HCT116 (cell line): ENCODE data around the gene RBCK1. TPM values are rescaled to one million over a fixed set of nuclear protein-coding genes. Genes with fewer than 3 reads are reported as not detected.

ENCODE experiments used
- ATAC-seq: fragments of 200-7000 bp; cut with Tn5 transposase; 2 replicates; pipeline ENCODE4 v1.9.1; 2020; ENCODE audit warnings: mild to moderate bottlenecking, moderate library complexity
- BruUV-seq: library from RNA; stranded (reverse); fragments of 400-500 nt; replicated peaks from 2 replicates; lab custom pipeline; 2021; lab: Mats Ljungman, UMichigan
- CTCF ChIA-PET: fragments of 300-600 bp; sonication (Branson Sonifier 250); formaldehyde crosslinking; loops from one replicate; lab custom pipeline; 2021; ENCODE audit warnings: antibody characterized with exemption; lab: Charles Lee
- POLR2A ChIA-PET: fragments of 300-600, 350-600 bp; sonication (Branson Sonifier 250); formaldehyde crosslinking; loops from one replicate; lab custom pipeline; 2021; ENCODE audit warnings: antibody characterized with exemption; lab: Charles Lee
- RAD21 ChIA-PET, 2 experiments: fragments of 300-600 bp; sonication (Branson Sonifier 250); formaldehyde crosslinking; loops; one replicate each; lab custom pipeline; 2023; ENCODE audit warnings: low total read pairs in 2 of 2; ENCODE audit not compliant: uncharacterized antibody in 2 of 2, unreplicated experiment in 2 of 2, low non-redundant PET in 1 of 2; lab: Charles Lee
- DNase-seq: peaks from one replicate; pipeline ENCODE4 v3.0.0-alpha.2; 2010; ENCODE audit warnings: low read depth, low spot score
- H2AFZ ChIP-seq: fragments of 200-600 bp; shearing (Covaris generic), sonication (generic); 2 replicates; pipeline ENCODE4 v1.6.1; 2017; ENCODE audit warnings: low read depth, mixed run types, mixed read lengths, antibody characterized with exemption, low read length; ENCODE audit not compliant: poor library complexity, severe bottlenecking
- H3K27ac ChIP-seq: 2 replicates; pipeline ENCODE4 v1.5.1; 2012; ENCODE audit warnings: low read depth, low read length
- H3K27me3 ChIP-seq: fragments of 200-600 bp; sonication (generic); 2 replicates; pipeline ENCODE4 v1.6.1; 2016; ENCODE audit warnings: mixed run types, low read length, mixed read lengths; ENCODE audit not compliant: insufficient read depth
- H3K36me3 ChIP-seq, 2 experiments: fragments of 200-500 bp in 1 of 2; fragments of 200-600 bp in 1 of 2; sonication (Bioruptor generic) in 1 of 2; sonication (generic) in 1 of 2; 2 replicates each; pipeline versions ENCODE4 v1.5.1 to v1.6.1; 2014 to 2016; ENCODE audit warnings: low read length in 2 of 2, inconsistent platforms in 1 of 2, mixed read lengths in 1 of 2, mixed run types in 1 of 2; ENCODE audit not compliant: insufficient read depth in 2 of 2, control insufficient read depth in 1 of 2
- H3K4me1 ChIP-seq, 2 experiments: fragments of 200-600 bp in 1 of 2; sonication (generic) in 1 of 2; 2 replicates each; pipeline versions ENCODE4 v1.5.1 to v1.6.1; 2012 to 2017; ENCODE audit warnings: low read length in 2 of 2, inconsistent platforms in 1 of 2, mild to moderate bottlenecking in 1 of 2, mixed read lengths in 1 of 2, mixed run types in 1 of 2, moderate library complexity in 1 of 2; ENCODE audit not compliant: insufficient read depth in 2 of 2, control insufficient read depth in 1 of 2
- H3K4me2 ChIP-seq: fragments of 200-600 bp; sonication (generic); 2 replicates; pipeline ENCODE4 v1.6.1; 2017; ENCODE audit warnings: mixed run types, low read length, mixed read lengths
- H3K4me3 ChIP-seq, 2 experiments: fragments of 200-600 bp in 1 of 2; sonication (generic) in 1 of 2; replicated peaks in 1 of 2; 2 replicates each; pipeline ENCODE4 v1.5.1; 2011 to 2016; ENCODE audit warnings: low read length in 2 of 2, control low read depth in 1 of 2, low read depth in 1 of 2, mild to moderate bottlenecking in 1 of 2, mixed read lengths in 1 of 2, mixed run types in 1 of 2
- H3K79me2 ChIP-seq: fragments of 200-600 bp; sonication (generic); 2 replicates; pipeline ENCODE4 v1.6.1; 2017; ENCODE audit warnings: mild to moderate bottlenecking, mixed run types, low read length, moderate library complexity, mixed read lengths; ENCODE audit not compliant: insufficient read depth
- H3K9ac ChIP-seq: fragments of 200-600 bp; sonication (generic); 2 replicates; pipeline ENCODE4 v1.6.1; 2016; ENCODE audit warnings: low read length, mixed read lengths
- H3K9me2 ChIP-seq: fragments of 200-600 bp; sonication (generic), shearing (Covaris generic); 2 replicates; pipeline ENCODE4 v1.6.1; 2017; ENCODE audit warnings: mixed run types, mild to moderate bottlenecking, moderate library complexity; ENCODE audit not compliant: insufficient read depth
- H3K9me3 ChIP-seq, 2 experiments: fragments of 200-500 bp in 1 of 2; fragments of 200-600 bp in 1 of 2; sonication (Bioruptor generic) in 1 of 2; sonication (generic) in 1 of 2; 2 replicates each; pipeline ENCODE4 v1.6.1; 2014 to 2017; ENCODE audit warnings: low read length in 2 of 2, mixed read lengths in 2 of 2, inconsistent platforms in 1 of 2, low read depth in 1 of 2, mild to moderate bottlenecking in 1 of 2, mixed run types in 1 of 2, moderate library complexity in 1 of 2; ENCODE audit not compliant: control insufficient read depth in 1 of 2, insufficient read depth in 1 of 2
- H4K20me1 ChIP-seq: fragments of 200-600 bp; sonication (generic), shearing (Covaris generic); 2 replicates; pipeline ENCODE4 v1.6.1; 2017; ENCODE audit warnings: mixed run types, mild to moderate bottlenecking, moderate library complexity; ENCODE audit not compliant: insufficient read depth
- CBX3 ChIP-seq: IDR thresholded peaks from 2 replicates; pipeline ENCODE4 v1.6.1; 2012; ENCODE audit warnings: low read depth
- CEBPB ChIP-seq: IDR thresholded peaks from 2 replicates; pipeline ENCODE4 v1.6.1; 2012; ENCODE audit warnings: low read depth
- ELF1 ChIP-seq: IDR thresholded peaks from 2 replicates; pipeline ENCODE4 v1.6.1; 2012; ENCODE audit warnings: low read depth, borderline replicate concordance
- EZH2 ChIP-seq: fragments of 200-600 bp; sonication (generic); IDR thresholded peaks from 2 replicates; pipeline ENCODE4 v1.6.1; 2017; ENCODE audit warnings: antibody characterized with exemption, mixed run types
- EZH2phosphoT487 ChIP-seq: fragments of 200-600 bp; IDR thresholded peaks from 2 replicates; pipeline ENCODE4 v1.6.1; 2018; ENCODE audit warnings: antibody characterized with exemption, borderline replicate concordance
- FOSL1 ChIP-seq: IDR thresholded peaks from 2 replicates; pipeline ENCODE4 v1.6.1; 2012; ENCODE audit warnings: low read depth
- JUND ChIP-seq: IDR thresholded peaks from 2 replicates; pipeline ENCODE4 v1.6.1; 2012
- POLR2AphosphoS5 ChIP-seq: IDR thresholded peaks from 2 replicates; pipeline ENCODE4 v1.6.1; 2011; ENCODE audit warnings: mild to moderate bottlenecking, low read depth, low read length, moderate library complexity
- SP1 ChIP-seq: IDR thresholded peaks from 2 replicates; pipeline ENCODE4 v1.6.1; 2012; ENCODE audit warnings: low read depth
- SRF ChIP-seq: IDR thresholded peaks from 2 replicates; pipeline ENCODE4 v1.6.1; 2012; ENCODE audit warnings: low read depth
- TCF7L2 ChIP-seq: IDR thresholded peaks from 2 replicates; pipeline ENCODE4 v1.7.0; 2011; ENCODE audit warnings: borderline replicate concordance, inconsistent platforms; ENCODE audit not compliant: insufficient read depth, insufficient read length; ENCODE audit errors: extremely low read depth
- YY1 ChIP-seq: IDR thresholded peaks from 2 replicates; pipeline ENCODE4 v1.6.1; 2011; ENCODE audit warnings: low read length, low read depth, moderate library complexity, mild to moderate bottlenecking; ENCODE audit not compliant: insufficient replicate concordance; ENCODE audit errors: extremely low read depth
- ZNF274 ChIP-seq: fragments of 200-500 bp; sonication (Bioruptor generic); IDR thresholded peaks from 2 replicates; pipeline ENCODE4 v1.6.1; 2014; ENCODE audit warnings: mild to moderate bottlenecking, low read depth, low read length, inconsistent platforms
- intact Hi-C: fragments of 100-400 bp; cut with micrococcal nuclease; formaldehyde crosslinking; loops from 2 replicates; pipeline ENCODE4 v1.10.0; 2022
- total RNA-seq: library from RNA; stranded (reverse); gene quantifications from one replicate; pipeline ENCODE4 v1.2.1, GENCODE V29; 2021; ENCODE audit not compliant: unreplicated experiment
- TF ChIP-seq, protein P1 (sequence below): IDR thresholded peaks from 2 replicates; pipeline ENCODE4 v1.6.1; 2012
- TF ChIP-seq, protein P2 (sequence below): IDR thresholded peaks from 2 replicates; pipeline ENCODE4 v1.6.1; 2012

The RBCK1 gene
- total RNA-seq, 1 experiment from 2014 or later: 180 TPM

DNA sequence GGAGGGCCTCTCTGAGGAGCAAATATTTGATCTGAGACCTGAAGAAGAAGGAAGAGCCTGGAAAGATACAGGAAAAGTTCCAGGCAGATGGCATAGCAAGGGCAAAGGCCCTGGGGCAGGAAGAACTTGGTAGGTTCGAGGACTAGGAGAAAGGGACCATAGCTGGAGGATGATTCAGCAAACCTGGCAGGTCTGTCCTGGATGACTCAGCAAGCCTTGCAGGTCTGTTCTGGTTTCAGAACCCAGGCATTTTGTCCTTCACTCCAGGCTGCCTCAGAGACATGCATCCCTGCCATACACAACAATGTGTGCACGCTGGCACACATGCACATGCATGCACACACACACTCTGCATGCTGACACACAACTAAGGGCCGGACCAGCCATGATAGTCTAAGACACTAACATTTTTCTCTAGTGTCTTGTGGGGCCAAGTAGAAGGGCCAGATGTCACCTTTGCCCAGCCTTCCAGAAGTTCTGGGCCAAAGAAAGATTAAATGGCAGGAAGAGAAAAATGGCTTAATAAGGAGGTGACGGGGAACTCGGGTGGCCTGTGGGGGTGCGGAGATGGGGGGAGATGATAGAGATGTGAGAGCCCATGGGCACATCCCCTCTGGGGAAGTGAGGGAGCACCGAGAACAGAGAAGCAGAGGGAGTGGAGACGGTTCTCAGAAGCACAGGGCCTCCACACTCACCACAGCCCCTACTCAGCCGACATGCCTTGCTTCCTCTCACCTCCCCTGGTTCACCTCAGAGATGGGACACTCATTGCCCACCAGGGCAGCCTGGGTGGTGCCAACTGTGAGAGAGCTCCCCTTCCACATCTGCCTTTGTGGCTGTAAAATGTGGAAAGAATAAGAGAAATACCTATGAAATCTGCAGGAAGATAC, 42.9 kb upstream of the RBCK1 start:
- no TSS peak for BruUV-seq
- ATAC-seq (peak; percentile 45), DNase-seq (peak; percentile 73)
- RAD21 ChIA-PET: no interaction called here
- peak; percentile 47; the same call in 1 of the 2 replicates for TF ChIP-seq POLR2AphosphoS5
- TF ChIP-seq TCF7L2: no peak
- Histone ChIP-seq H3K9ac (peak overlapping the region; percentile 32), H4K20me1 (no peaks in the 10 kb centered on the region), H3K4me1 (peaks cover 70 to 77% of the 10 kb centered on the region in 2 experiments), H3K9me2 (no peaks in the 10 kb centered on the region), H3K27me3 (no peaks in the 10 kb centered on the region), H3K4me3 (no peak overlapping the region), H2AFZ (no peak overlapping the region), H3K27ac (peak overlapping the region; percentile 55), H3K9me3 (no peaks in the 10 kb centered on the region), H3K36me3 (no peaks in the 10 kb centered on the region), H3K4me2 (peak overlapping the region; percentile 55), H3K79me2 (no peaks in the 10 kb centered on the region)
- intact Hi-C loops: loop anchor here (5.0 kb wide), 1 partner anchor 37 kb away; no protein-coding TSS in a partner anchor
- CTCF ChIA-PET: no interaction called here
- POLR2A ChIA-PET: interaction anchor here (0.7 to 29.0 kb wide), 5 partner anchors 9 to 282 kb away, joined by 3 to 779 read pairs (median 8); partner anchors contain the start of genes CSNK2A1, RBCK1 and TRIB3

DNA sequence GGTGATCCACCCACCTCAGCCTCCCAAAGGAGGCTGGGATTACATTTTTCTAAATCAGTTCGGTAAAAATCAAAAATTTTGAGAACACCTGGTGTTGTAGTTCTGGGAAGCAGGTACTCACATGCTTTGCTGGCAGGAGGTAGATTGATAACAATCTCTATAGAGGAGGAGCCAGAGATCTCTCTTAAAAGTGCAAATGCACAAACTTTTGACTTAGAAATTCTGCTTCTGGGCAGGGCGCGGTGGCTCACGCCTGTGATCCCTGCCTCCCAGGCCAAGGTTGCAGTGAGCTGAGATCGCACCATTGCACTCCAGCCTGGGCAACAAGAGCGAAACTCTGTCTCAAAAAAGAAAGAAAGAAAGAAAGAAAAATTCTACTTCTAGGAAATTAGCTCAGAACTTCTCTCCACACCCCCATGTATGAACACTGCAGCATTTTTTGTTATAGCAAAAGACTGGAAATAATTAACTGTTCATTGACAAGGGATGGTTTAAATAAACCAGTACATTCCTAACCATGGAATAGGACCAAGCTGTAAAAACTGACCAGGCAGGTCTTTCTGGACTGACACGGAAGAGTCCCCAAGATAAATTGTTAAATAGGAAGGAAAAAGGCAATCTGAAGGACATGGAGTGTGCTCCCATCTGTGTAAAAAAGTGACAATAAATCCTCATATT, 41.9 kb upstream of the RBCK1 start:
- H4K20me1 ChIP-seq: no peaks in the 10 kb centered on the region
- H2AFZ ChIP-seq: peak overlapping the region; percentile 86
- H3K4me1 ChIP-seq: peaks cover 80% of the 10 kb centered on the region in 2 experiments
- ChIA-PET POLR2A (interaction anchor here (1.1 to 29.0 kb wide), 6 partner anchors 10 to 178 kb away, joined by 4 to 779 read pairs (median 7); partner anchors contain the start of genes CSNK2A1, RBCK1 and TRIB3), CTCF (no interaction called here), RAD21 (no interaction called here)
- ATAC-seq: no peak
- DNase-seq: no peak
- no peaks in the 10 kb centered on the region for H3K9me3 ChIP-seq
- intact Hi-C loops: no loop called here
- no peak overlapping the region for H3K4me3 ChIP-seq
- H3K9ac ChIP-seq: peak overlapping the region; percentile 30
- H3K79me2 ChIP-seq: no peaks in the 10 kb centered on the region
- peak overlapping the region; percentile 55 for H3K4me2 ChIP-seq
- H3K27me3 ChIP-seq: no peaks in the 10 kb centered on the region
- no peaks in the 10 kb centered on the region for H3K9me2 ChIP-seq
- H3K36me3 ChIP-seq: no peaks in the 10 kb centered on the region
- peak overlapping the region; percentile 55 for H3K27ac ChIP-seq
- BruUV-seq: no TSS peak
- TF ChIP-seq TCF7L2 (no peak), SP1 (no peak), POLR2AphosphoS5 (no peak), ELF1 (no peak), SRF (no peak), FOSL1 (no peak), CEBPB (no peak), ZNF274 (no peak), CBX3 (no peak), YY1 (no peak), EZH2phosphoT487 (no peak), JUND (no peak), EZH2 (no peak)
- TF ChIP-seq, protein P1, sequence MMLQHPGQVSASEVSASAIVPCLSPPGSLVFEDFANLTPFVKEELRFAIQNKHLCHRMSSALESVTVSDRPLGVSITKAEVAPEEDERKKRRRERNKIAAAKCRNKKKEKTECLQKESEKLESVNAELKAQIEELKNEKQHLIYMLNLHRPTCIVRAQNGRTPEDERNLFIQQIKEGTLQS: no peak
- TF ChIP-seq, protein P2, sequence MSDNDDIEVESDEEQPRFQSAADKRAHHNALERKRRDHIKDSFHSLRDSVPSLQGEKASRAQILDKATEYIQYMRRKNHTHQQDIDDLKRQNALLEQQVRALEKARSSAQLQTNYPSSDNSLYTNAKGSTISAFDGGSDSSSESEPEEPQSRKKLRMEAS: no peak
